Trophoblast cell (in vitro differentiated cells and primary cell): ENCODE results near the gene TARBP1.

ENCODE experiments used
- DNase-seq, 2 donors: peaks; one replicate each; pipeline ENCODE4 v3.0.0-alpha.2; 2016
- H2AFZ ChIP-seq: 2 replicates; pipeline ENCODE4 v1.6.1; 2013; ENCODE audit warnings: low read length, moderate library complexity, mild to moderate bottlenecking; ENCODE audit not compliant: insufficient read depth, poor library complexity
- H2AK5ac ChIP-seq: 2 replicates; pipeline ENCODE4 v1.6.1; 2013; ENCODE audit warnings: mild to moderate bottlenecking, low read length
- H2BK120ac ChIP-seq: 2 replicates; pipeline ENCODE4 v1.6.1; 2013; ENCODE audit warnings: low read length, mild to moderate bottlenecking, moderate library complexity; ENCODE audit not compliant: insufficient read depth, poor library complexity
- H2BK12ac ChIP-seq: 2 replicates; pipeline ENCODE4 v1.6.1; 2013; ENCODE audit warnings: mild to moderate bottlenecking, low read length, moderate library complexity
- H2BK5ac ChIP-seq: 2 replicates; pipeline ENCODE4 v1.6.1; 2013; ENCODE audit warnings: low read length, low read depth, moderate library complexity, mild to moderate bottlenecking; ENCODE audit not compliant: poor library complexity
- H3K14ac ChIP-seq: 2 replicates; pipeline ENCODE4 v1.6.1; 2013; ENCODE audit warnings: mild to moderate bottlenecking, low read length
- H3K18ac ChIP-seq: 2 replicates; pipeline ENCODE4 v1.6.1; 2013; ENCODE audit warnings: mild to moderate bottlenecking, low read length
- H3K23ac ChIP-seq: 2 replicates; pipeline ENCODE4 v1.6.1; 2013; ENCODE audit warnings: low read length
- H3K27ac ChIP-seq: 2 replicates; pipeline ENCODE4 v1.5.1; 2013; ENCODE audit warnings: low read depth, mild to moderate bottlenecking, inconsistent platforms, low read length, moderate library complexity
- H3K27me3 ChIP-seq: 2 replicates; pipeline ENCODE4 v1.6.1; 2013; ENCODE audit warnings: inconsistent platforms, mild to moderate bottlenecking, low read length, moderate library complexity; ENCODE audit not compliant: insufficient read depth
- H3K36me3 ChIP-seq, 2 experiments: 1 replicate in 1 of 2; 2 replicates in 1 of 2; pipeline ENCODE4 v1.6.1; 2013; ENCODE audit warnings: low read length in 2 of 2, mild to moderate bottlenecking in 2 of 2, moderate library complexity in 1 of 2; ENCODE audit not compliant: insufficient read depth in 2 of 2, control insufficient read depth in 1 of 2
- H3K4ac ChIP-seq: 2 replicates; pipeline ENCODE4 v1.6.1; 2013; ENCODE audit warnings: low read depth, mild to moderate bottlenecking, low read length, moderate library complexity
- H3K4me1 ChIP-seq, 2 experiments: 1 replicate in 1 of 2; 2 replicates in 1 of 2; pipeline ENCODE4 v1.6.1; 2013; ENCODE audit warnings: low read length in 2 of 2, mild to moderate bottlenecking in 2 of 2, moderate library complexity in 1 of 2; ENCODE audit not compliant: insufficient read depth in 2 of 2, control insufficient read depth in 1 of 2
- H3K4me2 ChIP-seq: 2 replicates; pipeline ENCODE4 v1.6.1; 2013; ENCODE audit warnings: inconsistent platforms, mild to moderate bottlenecking, low read length, moderate library complexity
- H3K4me3 ChIP-seq: 2 replicates; pipeline ENCODE4 v1.5.1; 2013; ENCODE audit warnings: mild to moderate bottlenecking, low read depth, low read length, inconsistent platforms
- H3K79me1 ChIP-seq: one replicate; pipeline ENCODE4 v1.6.1; 2013; ENCODE audit warnings: low read length
- H3K79me2 ChIP-seq: 2 replicates; pipeline ENCODE4 v1.6.1; 2013; ENCODE audit warnings: low read length, mild to moderate bottlenecking; ENCODE audit not compliant: control insufficient read depth, insufficient read depth, poor library complexity
- H3K9ac ChIP-seq: 2 replicates; pipeline ENCODE4 v1.6.1; 2013; ENCODE audit warnings: mild to moderate bottlenecking, low read length
- H3K9me3 ChIP-seq: 2 replicates; pipeline ENCODE4 v1.6.1; 2013; ENCODE audit warnings: low read depth, mild to moderate bottlenecking, control low read depth, inconsistent platforms, low read length; ENCODE audit not compliant: insufficient read depth
- H4K12ac ChIP-seq: 2 replicates; pipeline ENCODE4 v1.6.1; 2013; ENCODE audit warnings: low read depth, mild to moderate bottlenecking, low read length, moderate library complexity
- H4K8ac ChIP-seq: 2 replicates; pipeline ENCODE4 v1.6.1; 2013; ENCODE audit warnings: low read depth, mild to moderate bottlenecking, low read length, moderate library complexity
- H4K91ac ChIP-seq: one replicate; pipeline ENCODE4 v1.6.1; 2013; ENCODE audit warnings: low read depth, mild to moderate bottlenecking, low read length, moderate library complexity
- WGBS: extraction: QIAGEN DNeasy Blood & Tissue Kit; methylation state at CpG from one replicate; pipeline ENCODE4 v1.1.7; 2013; ENCODE audit warnings: missing lambda C conversion rate; ENCODE audit not compliant: insufficient read length, insufficient coverage; ENCODE audit errors: extremely low coverage; 5-methylcytosine and 5-hydroxymethylcytosine counted together

TARBP1 gene

DNA sequence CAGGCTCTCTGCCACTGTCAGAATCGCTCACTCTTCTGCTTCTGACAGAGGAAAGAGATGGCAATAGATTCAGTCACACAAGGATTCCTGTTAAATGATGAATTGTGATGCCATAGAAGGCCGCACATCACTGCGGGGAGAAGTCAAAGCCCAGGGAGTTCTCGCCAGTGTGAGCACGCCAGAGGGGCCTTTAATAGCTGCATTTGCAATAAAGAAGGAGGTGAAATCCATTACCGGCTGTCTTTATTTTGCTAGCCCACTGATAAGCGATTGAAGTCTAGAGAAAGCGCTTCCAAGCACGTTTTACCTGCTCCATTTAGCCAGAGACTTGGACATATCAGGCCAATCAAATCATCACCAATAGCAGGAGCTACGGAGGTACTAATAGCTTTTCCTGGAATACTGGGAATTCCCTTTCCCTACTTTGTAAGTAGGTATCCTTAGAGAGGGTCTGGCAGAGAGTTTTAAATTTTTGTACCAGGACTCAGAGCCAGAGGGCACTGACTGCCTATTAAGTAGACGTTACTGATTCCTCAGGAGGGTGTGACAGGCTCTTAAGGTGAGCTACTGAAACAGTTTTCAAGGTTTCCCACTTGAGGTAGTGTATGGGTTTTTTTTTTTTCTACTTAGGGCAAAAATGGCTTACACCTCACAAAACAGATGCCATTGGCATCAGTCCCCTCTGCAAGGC lies 10.2 kb upstream of the TARBP1 start:
- Histone ChIP-seq H4K12ac (no peak overlapping the region), H3K4me3 (no peak overlapping the region), H3K9ac (no peak overlapping the region), H2BK5ac (no peak overlapping the region), H2BK12ac (peak overlapping the region; percentile 24), H4K8ac (peak overlapping the region; percentile 37), H2BK120ac (no peak overlapping the region), H3K4me2 (no peak overlapping the region), H2AK5ac (no peak overlapping the region), H3K79me2 (no peaks in the 10 kb centered on the region), H3K4ac (no peak overlapping the region), H3K4me1 (peaks cover 5 to 6% of the 10 kb centered on the region in 2 experiments), H3K23ac (no peak overlapping the region), H2AFZ (no peak overlapping the region), H3K14ac (peak overlapping the region; percentile 31), H4K91ac (no peak overlapping the region), H3K27ac (no peak overlapping the region), H3K9me3 (no peaks in the 10 kb centered on the region), H3K79me1 (peaks cover 3% of the 10 kb centered on the region), H3K36me3 (no peaks in the 10 kb centered on the region), H3K18ac (no peak overlapping the region), H3K27me3 (no peaks in the 10 kb centered on the region)
- no CpG with 5 or more reads among the region's 11 CpGs for WGBS
- peak in 1 of 2 donors; percentile 30 for DNase-seq

GRCh38 chr1:234488054-234489006 lies 9.4 kb upstream of the TARBP1 start:
- H4K8ac ChIP-seq = peak overlapping the region; percentile 37
- no peak overlapping the region for H3K23ac ChIP-seq
- H4K91ac ChIP-seq = no peak overlapping the region
- peak overlapping the region; percentile 31 for H3K14ac ChIP-seq
- H3K27ac ChIP-seq = no peak overlapping the region
- no CpG with 5 or more reads among the region's 9 CpGs for WGBS
- no peak overlapping the region for H2BK120ac ChIP-seq
- H2AFZ ChIP-seq = no peak overlapping the region
- peak overlapping the region; percentile 24 for H2BK12ac ChIP-seq
- H3K9me3 ChIP-seq = no peaks in the 10 kb centered on the region
- no peak overlapping the region for H3K9ac ChIP-seq
- H3K27me3 ChIP-seq = no peaks in the 10 kb centered on the region
- H3K4me1 ChIP-seq = peaks cover 4 to 5% of the 10 kb centered on the region in 2 experiments
- H2AK5ac ChIP-seq = no peak overlapping the region
- no peak overlapping the region for H3K4me2 ChIP-seq
- no peak overlapping the region for H3K4me3 ChIP-seq
- H2BK5ac ChIP-seq = no peak overlapping the region
- H4K12ac ChIP-seq = no peak overlapping the region
- H3K18ac ChIP-seq = no peak overlapping the region
- H3K36me3 ChIP-seq = no peaks in the 10 kb centered on the region
- H3K4ac ChIP-seq = no peak overlapping the region
- no peak for DNase-seq
- no peaks in the 10 kb centered on the region for H3K79me1 ChIP-seq
- H3K79me2 ChIP-seq = no peaks in the 10 kb centered on the region

DNA sequence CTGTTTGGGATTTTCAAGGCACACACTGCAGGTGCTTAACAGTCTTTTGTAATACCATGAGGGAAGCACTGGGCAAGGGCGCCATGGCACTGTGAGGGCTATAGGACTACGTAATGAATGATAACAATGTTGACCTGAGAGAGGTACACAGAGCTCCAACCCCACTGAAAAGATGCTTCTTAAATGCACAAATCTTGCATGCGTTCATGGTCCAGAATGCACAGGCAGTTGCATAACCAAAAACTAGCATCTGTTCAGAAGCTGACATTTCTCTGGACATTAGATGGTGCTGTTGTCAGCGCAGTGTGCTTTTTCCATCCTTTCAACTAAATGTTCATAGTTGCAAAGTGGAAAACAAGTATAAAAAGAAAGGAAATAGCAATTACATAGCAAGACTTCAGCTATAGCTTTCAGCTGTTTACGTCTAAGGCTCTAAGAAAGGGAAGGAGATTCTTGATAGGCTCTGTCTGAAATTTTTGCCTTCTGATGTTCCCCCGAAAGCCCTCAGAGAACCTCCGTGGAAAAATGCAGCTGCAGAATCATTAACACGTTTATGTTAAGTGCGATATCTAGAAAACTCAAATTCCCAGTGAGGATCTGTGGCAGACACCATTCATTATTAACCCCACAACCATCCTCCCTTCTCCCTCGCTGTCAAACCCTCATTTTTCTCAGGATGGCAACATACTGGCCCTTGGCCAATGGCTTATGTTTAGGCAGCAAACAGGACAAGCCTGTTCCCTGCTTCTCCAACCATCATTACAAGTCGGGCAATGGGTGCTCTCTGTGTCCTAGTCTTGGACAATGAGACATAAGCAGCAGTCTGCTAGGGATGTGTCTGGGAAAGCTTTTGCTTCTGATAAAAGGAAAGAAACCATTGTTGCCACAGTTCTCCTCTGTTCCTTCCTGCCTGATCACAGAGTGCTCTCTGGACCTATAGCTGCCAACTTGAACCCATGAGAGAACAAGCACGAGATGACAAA lies 8.2 kb upstream of the TARBP1 start:
- WGBS = no CpG with 5 or more reads among the region's 12 CpGs
- no peak overlapping the region for H2AFZ ChIP-seq

More for the DNA sequence above, 8.2 kb upstream of the TARBP1 start:
- Histone ChIP-seq H4K12ac (no peak overlapping the region), H3K79me1 (no peaks in the 10 kb centered on the region), H2BK12ac (no peak overlapping the region), H3K9me3 (no peaks in the 10 kb centered on the region), H3K4me2 (no peak overlapping the region), H3K27me3 (no peaks in the 10 kb centered on the region), H3K27ac (no peak overlapping the region), H4K8ac (no peak overlapping the region), H3K36me3 (no peaks in the 10 kb centered on the region), H3K4me1 (peaks cover 4 to 5% of the 10 kb centered on the region in 2 experiments), H3K23ac (no peak overlapping the region), H3K79me2 (no peaks in the 10 kb centered on the region), H3K18ac (no peak overlapping the region), H2BK5ac (no peak overlapping the region), H3K4me3 (no peak overlapping the region), H4K91ac (no peak overlapping the region), H2BK120ac (no peak overlapping the region), H3K14ac (no peak overlapping the region), H2AK5ac (no peak overlapping the region), H3K9ac (no peak overlapping the region), H3K4ac (no peak overlapping the region)
- peak; percentile 64 to 90 for DNase-seq
